Left colon (tissue), 2 donors: ENCODE results near the gene RRP7A. TPM values are rescaled to one million over a fixed set of nuclear protein-coding genes. Genes with fewer than 3 reads are reported as not detected.
"Not testable (repeated sequence)": the region's sequence is repeated elsewhere in the genome, so short reads cannot be mapped to it uniquely, and the experiment has no call there.

ENCODE experiments used
- ATAC-seq: fragments of 200-7000 bp; cut with Tn5 transposase; one replicate; pipeline ENCODE4 v1.9.1; 2020; ENCODE audit warnings: mild to moderate bottlenecking, moderate library complexity
- DNase-seq, 2 donors: peaks; one replicate each; pipeline ENCODE4 v3.0.0-alpha.2; 2020
- intact Hi-C, 2 donors: fragments of 100-400 bp; cut with DNase I in 1 of 2; cut with micrococcal nuclease in 1 of 2; formaldehyde crosslinking; loops; one replicate each; pipeline versions ENCODE4 v1.11.2 to v1.14.0; 2022; cut with DNase I, micrococcal nuclease
- total RNA-seq, 2 donors: library from RNA; stranded (reverse); fragmentation: NEBNext Ultra II Directional; extraction: Animal tissue kit (Norgen Biotek cat#: 25700); gene quantifications; one replicate each; pipeline ENCODE4 v1.2.1, GENCODE V29; 2021
- donor health status: DM: no; HTN: no; CAD: no.
- donor health status: DM: yes; HTN: yes; CAD: no.

Gene RRP7A
- total RNA-seq, 2 donors from 2014 or later, result 33.8 to 42.4 TPM

- intact Hi-C loops, result not testable (repeated sequence)
These were observed 10.6 kb downstream of the RRP7A start for GRCh38 chr22:42508975-42509364.

GRCh38 chr22:42508327-42508974, 11.1 kb downstream of the RRP7A start:
- intact Hi-C loops, DNase-seq: not testable (repeated sequence)
- ATAC-seq, result peak; percentile 7

More at GRCh38 chr22:42508975-42509364, 10.6 kb downstream of the RRP7A start:
- not testable (repeated sequence) for ATAC-seq, DNase-seq

DNA sequence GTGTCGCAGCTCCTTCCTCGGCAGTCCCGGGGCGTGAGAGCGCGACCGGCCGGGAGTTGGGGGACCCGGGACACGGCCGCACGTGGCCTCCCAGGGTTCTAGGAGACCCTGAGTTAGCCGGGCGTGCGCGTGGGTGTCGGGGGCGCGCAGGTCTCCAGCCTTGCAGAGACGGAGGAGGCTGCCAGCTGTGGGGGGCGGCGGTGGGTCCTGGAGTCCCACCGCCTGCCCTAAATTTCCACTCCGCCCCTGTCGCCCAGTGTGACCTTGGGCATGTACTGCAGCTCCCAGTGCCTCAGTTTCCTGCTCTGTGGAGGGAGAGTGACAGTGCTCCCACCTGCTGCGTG, 18.8 kb downstream of the RRP7A start:
- ATAC-seq (no peak), DNase-seq (no peak)
- intact Hi-C loops, result no loop called here

DNA sequence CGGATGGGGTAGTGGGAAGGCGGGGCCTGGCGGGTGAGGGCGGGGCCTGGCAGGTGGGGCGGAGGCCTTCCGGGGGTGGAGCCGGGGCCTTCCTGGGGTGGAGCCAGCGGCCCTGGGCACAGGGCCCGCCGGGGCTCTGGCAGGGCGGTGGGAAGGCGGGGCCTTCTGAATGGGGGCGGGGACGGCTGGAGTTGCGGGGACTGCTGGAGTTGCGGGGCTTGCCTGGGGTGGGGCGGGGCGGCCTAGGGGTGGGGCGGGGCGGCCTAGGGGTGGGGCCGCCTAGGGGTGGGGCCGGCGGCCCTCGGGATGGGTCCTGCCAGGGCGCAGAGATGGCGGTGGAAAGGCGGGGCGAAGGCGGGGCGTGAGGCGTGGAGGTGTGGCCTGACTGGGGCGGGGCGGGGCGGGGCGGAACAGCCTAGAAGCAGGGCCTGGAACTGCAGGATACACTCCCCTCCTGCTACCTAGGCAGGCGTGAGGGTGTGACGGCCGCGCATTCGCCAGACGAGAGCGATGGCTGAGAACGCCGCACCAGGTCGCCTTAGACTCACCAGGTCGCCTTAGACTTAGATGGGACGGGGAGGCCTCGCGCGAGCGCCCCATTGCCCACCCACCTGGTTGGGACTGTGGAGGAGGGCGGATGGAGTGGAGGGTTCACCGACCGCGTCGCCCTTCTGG, 19.3 kb downstream of the RRP7A start:
- DNase-seq (peak; percentile 91 to 94), ATAC-seq (peak; percentile 82)
- intact Hi-C loops, result no loop called here

DNA sequence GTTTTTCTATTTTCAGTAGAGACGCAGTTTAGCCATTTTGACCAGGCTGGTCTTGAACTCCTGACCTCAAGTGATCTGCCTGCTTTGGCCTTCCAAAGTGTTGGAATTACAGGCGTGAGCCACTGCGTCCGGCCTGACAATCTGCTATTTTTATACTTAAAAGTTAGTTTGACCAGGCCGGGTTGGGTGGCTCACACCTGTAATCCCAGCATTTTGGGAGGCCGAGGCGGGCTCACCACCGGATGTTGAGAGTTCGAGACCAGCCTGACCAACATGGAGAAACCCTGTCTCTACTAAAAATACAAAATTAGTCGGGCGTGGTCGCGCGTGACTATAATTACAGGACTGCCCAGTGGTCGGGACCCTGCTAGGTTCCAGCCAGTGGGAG, 19.8 kb downstream of the RRP7A start:
- intact Hi-C loops, DNase-seq, ATAC-seq: not testable (repeated sequence)

DNA sequence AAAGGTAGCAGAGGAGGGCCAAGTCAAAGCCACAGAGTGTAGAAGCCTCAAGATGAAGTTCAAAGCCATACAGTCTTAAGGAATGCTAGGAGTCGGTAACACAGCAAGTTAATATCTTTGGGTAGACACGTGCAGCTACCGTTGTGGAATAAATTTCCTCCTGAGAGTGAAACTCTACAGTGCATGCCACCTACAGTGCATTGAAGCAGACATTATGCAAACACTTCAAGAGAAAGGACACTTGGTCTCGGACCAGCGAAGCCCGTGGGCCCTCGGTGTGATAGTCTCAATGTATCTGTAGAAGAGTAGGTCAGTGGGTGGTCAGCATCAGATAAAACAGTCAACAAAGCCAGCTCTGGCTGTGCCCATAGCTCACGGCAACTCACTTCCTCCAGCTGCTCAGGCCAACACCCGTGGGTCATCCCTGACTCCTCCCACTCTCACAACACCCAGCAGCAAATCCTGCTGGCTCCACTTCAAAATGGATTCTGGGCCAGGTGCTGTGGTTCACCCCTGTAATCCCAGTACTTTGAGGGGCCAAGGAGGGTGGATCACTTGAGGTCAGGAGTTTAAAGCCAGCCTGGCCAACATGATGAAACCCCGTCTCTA, 24.0 kb downstream of the RRP7A start:
- intact Hi-C loops, DNase-seq: not testable (repeated sequence)
- ATAC-seq, result peak; percentile 35

- ATAC-seq (no peak), DNase-seq (no peak)
- intact Hi-C loops, result no loop called here
These were observed 26.2 kb downstream of the RRP7A start for GRCh38 chr22:42493393-42493792.

- ATAC-seq (no peak), DNase-seq (no peak)
- intact Hi-C loops, result no loop called here
These were observed 27.3 kb downstream of the RRP7A start for GRCh38 chr22:42492323-42492690.

DNA sequence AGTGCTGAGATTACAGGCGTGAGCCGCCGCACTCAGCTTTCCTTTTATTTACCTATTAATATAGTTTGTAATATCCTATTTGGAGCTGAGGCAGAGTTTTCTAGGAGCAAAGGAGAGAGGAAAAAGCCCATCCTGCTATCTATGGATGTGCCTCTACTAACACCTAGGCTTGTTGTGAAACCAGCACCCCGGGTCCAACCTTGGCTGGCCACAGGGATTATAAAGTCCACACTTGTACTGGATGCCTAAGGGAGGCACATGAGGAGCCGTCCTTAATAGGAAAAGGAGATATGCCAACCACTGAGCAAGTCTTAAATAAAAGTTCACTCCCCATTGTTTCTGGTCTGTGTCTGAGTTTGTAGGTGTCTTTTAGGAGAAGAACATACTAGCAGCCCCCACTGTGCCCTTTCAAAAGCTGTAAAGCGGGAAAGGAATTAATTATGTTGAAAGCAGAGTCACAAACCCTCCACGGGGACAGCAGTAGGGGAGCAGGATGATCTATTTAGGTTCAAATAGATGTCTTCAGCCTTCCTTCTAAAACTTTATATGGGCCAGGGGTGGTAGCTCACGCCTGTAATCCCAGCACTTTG, 29.3 kb downstream of the RRP7A start:
- DNase-seq, result no peak
- intact Hi-C loops, result no loop called here
- ATAC-seq, result no peak

GRCh38 chr22:42489000-42489399, 30.6 kb downstream of the RRP7A start:
- intact Hi-C loops, result no loop called here
- ATAC-seq, result no peak
- no peak for DNase-seq

DNA sequence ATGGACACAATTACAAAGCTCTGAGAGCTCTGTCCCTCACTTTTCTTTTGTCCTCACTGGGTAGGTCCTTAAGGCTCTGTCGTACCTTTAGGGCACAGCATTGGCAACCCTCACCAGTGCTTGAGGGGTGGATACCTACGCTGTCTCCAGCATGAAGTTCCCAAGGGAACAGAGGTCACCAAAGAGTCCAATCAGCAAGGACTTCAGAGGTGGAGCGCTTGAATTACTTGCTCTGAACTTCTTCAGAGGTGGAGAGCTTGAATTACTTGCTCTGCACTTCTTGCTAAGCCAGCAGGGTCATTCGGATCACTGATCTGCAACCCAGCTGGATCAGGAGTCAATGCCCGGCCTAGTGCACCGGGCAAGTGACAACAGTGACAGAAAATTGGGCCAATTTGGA, 35.1 kb downstream of the RRP7A start:
- DNase-seq, result no peak
- ATAC-seq, result peak; percentile 63
- intact Hi-C loops, result no loop called here

DNA sequence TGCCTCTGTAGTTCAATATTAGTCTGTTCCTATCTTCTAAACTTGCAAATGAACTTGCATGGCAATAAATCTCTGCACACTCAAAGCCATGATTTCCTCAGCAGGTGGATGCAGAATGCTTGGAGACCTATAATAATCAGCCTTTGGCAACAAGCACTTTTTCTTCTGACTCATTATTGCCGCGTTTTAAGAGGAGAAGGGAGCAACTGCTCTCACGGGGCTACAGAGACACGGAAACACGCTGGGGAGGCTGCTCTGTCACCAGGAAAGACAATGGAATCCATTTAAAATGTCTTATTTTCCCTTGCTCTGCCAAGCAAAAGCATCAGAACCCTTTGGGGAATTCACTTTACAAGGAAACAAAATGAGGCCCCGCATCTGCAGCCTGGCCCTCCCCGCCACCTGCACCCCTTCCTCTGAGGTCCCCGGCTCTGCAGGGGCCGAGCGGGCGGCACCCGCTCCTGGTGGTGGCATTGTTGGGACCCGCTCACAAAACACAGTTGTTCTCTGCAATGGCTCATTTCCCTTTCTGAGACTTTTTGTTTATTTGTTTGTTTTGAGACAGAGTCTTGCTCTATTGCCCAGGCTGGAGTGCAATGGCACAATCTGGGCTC, 35.9 kb downstream of the RRP7A start:
- intact Hi-C loops, DNase-seq, ATAC-seq: not testable (repeated sequence)

DNA sequence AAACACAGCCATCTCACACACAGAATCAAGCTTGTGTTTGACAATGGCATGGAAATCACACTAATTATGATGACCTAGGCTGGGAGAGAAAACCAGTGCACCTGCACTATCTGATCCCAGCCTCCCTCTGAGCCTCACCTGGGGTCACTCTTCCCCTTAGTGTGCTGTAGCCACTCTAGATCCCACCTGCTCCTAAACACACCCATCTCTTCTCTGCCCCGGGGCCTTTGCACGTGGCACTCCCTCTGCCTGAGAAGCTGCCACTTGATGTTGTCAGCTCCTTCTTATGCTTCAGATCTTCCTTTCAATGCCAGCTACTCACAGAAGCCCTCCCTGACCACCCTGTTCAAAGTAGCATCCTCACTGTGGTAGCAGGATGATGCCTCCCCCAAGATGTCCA, 44.5 kb downstream of the RRP7A start:
- ATAC-seq (no peak), DNase-seq (no peak)
- intact Hi-C loops, result no loop called here

GRCh38 chr22:42473484-42474193, 46.0 kb downstream of the RRP7A start:
- DNase-seq (no peak), ATAC-seq (peak; percentile 73)
- intact Hi-C loops, result no loop called here

- intact Hi-C loops, result no loop called here
- DNase-seq, result no peak
- ATAC-seq, result no peak
These were observed 46.9 kb downstream of the RRP7A start for GRCh38 chr22:42472671-42473070.

DNA sequence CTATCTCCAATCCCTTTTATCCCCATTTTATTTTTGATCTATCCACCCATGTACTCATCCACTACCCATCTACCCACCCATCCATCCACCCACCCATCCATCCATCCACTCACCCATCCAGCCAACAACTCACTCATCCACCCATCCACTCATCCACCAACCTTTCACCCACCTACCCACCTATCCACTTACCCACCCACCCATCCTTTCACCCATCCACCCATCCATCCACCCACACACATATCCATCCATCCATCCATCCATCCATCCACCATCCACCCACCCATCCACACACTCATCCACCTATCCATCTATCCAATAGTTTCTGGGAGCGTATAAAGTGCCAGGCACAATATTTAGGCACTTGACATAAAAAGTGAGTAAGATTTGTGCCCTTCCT, 48.2 kb downstream of the RRP7A start:
- no peak for ATAC-seq
- no peak for DNase-seq
- intact Hi-C loops, result no loop called here

- ATAC-seq (no peak), DNase-seq (no peak)
- intact Hi-C loops, result no loop called here
These were observed 49.1 kb downstream of the RRP7A start for GRCh38 chr22:42470366-42471082.

DNA sequence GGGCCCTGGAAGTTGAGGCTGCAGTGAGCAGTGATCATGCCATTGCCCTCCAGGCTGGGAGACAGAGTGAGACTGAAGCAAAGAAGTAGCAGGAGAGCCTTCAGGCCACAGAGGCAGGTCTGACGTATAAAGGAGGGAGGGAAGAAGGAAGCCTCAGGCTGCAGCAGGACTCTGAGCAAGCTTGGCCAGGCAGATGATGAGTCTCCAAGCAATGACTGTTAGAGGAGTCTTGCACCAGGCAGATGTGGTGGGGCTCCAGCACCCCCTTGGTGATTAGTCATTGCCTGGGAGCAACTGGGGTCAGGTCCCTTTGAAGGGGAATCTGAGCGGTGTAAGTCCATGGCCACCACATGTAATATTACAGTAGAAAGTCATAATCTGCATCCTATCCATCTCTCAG, 50.8 kb downstream of the RRP7A start:
- intact Hi-C loops, result loop anchor here in 1 of 2 donors (10.0 kb wide), 1 partner anchor 494 kb away; no protein-coding TSS in a partner anchor
- DNase-seq (no peak), ATAC-seq (no peak)
